ENCODE measurements around the gene CLCNKB.
"Not testable (repeated sequence)": the region's sequence is repeated elsewhere in the genome, so short reads cannot be mapped to it uniquely, and the experiment has no call there.

Gene CLCNKB

DNA sequence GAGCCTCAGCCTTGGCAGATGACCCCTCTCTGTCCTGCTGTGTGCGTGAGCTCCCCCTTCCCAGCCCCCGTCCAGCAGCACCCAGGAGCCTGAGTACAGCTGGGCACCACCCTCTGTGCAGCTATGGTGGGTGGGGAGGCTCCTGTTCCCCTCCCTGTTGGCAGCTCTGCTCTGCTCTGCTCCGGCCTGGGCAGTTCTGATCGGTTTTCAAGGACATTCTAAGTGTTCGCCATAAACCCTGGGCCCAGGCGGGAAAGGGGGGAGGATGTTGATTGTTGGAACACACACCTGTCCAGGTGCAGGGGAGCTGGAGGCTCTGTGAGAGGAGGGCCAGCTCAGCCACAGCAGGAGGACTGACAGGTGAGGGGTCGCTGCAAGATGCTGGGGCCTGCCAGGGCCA lies at the start of gene CLCNKB:
Gene CLCNKB (plus strand): TSS at position 262 of the 400 bp plus-strand sequence. CDS start 711 bp downstream, outside the sequence.
- DNase-seq = no peak

DNA sequence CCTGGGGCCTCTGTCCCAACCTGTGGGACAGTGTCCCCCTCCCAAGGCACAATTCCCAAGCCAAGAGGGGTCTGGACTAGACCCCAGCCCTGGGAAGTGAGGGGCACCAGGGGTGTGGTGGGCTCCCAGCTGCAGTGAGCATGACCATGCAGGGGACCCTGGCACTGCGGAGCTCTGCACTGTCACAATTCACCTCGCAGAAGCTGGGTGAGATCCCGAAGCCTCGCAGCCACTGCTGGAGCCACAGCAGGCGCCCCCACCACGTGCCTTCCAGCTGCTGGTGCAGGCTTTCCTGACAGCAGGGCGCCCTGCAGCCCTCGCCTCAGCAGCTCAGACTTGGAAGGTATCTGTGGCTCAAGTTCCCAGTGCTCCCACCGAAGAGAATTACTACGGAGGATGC lies 49.5 kb upstream of the CLCNKB start:
- peak; percentile 52 for DNase-seq

DNA sequence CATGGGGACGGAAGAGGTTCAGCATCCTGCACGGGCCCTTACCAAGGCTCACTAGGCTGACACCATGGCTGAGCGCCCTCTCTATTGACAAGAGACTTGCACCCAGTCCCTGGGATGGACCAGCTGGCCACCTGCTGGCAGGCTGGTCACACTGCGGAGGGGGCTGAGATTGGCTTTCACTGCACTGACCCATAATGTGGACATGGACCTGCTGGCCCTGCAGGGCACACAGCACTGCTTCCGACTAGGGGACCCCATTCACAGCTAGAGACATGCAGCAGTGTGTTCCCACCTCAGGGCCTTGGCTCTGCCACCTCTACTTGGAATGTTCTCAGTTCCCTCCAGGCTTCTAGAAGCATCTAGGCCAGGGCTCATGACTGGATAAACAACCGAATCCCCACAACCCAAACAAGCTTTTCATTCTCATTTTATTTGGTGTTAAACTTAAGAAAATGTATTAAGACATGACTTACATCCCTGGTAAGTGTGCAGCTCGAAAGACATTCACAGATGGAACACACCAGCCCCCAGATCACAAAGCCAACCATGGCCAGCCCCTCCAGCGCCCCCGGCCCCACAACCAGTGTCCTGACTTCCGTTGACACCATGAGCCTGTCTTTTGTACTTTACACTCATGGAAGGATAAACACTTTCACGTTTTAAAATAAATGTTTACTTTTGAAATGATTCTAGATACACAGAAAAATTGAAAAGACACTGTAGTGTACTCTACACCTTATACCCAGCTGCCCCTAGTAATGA lies 48.8 kb upstream of the CLCNKB start:
- peak; percentile 87 for DNase-seq

DNA sequence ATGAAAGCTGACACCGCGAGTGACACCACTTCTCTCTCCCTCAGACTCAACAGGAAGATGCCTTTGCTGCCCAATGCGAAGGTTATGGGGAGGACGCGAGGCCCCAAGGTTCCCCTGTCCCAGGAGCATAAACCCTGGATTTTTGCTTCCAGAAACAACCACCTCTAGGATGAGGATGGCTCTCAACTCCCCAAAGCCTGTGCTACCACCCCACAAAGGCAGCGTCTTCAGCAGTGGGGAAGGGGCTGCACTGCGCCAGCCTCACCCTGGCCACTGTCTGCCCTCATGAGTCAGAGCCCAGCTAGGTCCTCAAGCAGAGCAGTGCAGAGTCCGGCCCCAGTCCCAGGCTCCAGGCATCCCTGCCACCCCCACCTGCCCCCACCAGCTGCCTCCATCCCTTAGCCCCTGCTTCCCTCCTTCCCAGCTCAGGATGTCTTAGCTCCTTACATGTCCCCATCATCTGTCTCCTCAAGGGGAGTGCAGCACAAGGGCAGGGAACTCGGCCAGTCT lies 46.5 kb upstream of the CLCNKB start:
- no peak for DNase-seq

DNA sequence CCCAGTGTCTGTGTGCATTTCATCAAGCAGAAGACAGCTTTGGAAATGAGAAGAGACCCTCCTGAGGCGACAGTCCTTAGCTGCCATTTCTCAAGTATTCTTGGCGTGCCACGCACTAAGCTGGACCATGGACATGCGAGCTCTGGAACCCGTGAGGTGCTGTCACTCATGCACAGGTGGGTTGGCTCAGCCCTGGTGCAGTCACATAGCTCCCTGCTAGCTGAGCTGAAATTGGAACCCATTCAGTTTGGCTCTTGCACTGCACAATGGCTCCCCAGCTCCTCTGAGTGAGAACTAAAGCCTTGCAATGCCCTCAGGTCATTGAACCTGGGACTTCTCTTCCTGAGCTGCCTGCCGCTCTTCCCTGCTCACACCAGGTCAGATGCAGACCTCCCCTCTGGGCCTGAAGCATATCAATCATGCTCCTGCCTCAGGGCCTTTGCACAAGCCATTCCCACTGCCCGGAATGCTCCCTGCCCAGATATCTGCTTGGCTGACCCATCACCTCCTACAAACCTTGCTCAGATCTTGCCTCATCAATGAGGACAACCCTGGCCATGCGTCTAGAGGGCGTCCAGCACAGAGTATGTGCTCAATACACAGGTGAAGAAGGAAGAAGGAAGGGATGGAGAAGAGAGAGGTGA lies 45.8 kb upstream of the CLCNKB start:
- no peak for DNase-seq

DNA sequence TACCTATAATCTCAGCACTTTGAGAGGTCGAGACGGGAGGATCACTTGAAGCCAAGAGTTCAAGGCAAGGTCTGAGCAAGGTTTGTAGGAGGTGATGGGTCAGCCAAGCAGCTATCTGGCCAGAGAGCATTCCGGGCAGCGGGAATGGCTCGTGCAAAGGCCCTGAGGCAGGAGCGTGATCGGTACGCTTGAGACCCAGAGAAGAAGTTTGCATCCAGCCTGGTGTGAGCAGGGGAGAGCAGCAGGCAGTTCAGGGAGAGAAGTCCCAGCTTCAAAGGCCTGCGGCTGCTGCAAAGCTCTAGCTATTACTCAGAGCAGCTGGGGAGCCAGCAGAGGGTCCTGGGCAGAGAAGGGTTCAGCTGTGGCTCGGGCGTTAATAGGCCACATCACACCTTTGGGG lies 44.7 kb upstream of the CLCNKB start:
- DNase-seq = no peak

DNA sequence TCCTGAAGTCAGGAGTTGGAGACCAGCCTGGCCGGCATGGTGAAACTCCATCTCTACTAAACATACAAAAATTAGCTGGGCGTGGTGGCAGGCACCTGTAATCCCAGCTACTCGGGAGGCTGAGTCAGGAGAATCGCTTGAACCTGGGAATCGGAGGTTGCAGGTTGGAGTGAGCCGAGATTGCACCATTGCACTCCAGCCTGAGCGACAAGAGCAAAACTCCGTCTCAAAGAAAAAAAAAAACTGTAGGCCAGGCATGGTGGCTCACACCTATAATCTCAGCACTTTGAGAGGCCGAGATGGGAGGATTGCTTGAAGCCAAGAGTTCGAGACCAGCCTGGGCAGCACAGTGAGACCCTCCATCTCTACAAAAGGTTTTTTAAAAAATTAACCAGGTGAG lies 42.3 kb upstream of the CLCNKB start:
- DNase-seq = not testable (repeated sequence)

DNA sequence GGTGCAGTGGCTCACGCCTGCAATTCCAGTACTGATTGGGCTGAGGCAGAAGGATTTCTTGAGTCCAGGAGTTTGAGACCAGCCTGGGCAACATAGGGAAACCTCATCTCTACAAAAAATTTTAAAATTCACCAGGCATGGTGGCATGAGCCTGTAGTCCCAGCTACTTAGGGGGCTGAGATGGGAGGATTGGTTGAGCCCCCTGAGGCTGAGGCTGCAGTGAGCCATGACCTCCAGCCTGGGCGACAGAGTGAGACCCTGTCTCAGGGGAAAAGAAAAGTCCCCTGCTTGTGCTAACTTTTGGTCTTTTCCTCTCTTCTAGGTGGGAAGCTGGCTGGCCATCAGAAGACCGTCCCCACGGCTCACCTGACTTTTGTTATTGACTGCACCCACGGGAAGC lies 38.0 kb upstream of the CLCNKB start:
- DNase-seq = no peak

DNA sequence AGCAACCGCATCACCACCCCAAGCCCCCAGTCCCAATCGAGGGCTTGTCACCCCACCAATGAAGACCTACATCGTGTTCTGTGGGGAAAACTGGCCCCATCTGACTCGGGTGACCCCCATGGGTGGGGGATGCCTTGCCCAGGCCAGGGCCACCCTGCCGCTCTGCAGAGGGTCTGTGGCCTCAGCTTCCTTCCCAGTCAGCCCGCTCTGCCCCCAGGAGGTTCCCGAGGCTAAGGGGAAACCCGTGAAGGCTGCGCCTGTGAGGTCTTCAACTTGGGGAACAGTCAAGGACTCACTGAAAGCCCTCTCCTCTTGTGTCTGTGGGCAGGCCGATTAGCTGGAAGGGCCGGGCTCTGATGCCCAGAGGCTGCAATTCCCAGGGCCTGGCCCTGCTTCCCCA lies 37.6 kb upstream of the CLCNKB start:
- no peak for DNase-seq

DNA sequence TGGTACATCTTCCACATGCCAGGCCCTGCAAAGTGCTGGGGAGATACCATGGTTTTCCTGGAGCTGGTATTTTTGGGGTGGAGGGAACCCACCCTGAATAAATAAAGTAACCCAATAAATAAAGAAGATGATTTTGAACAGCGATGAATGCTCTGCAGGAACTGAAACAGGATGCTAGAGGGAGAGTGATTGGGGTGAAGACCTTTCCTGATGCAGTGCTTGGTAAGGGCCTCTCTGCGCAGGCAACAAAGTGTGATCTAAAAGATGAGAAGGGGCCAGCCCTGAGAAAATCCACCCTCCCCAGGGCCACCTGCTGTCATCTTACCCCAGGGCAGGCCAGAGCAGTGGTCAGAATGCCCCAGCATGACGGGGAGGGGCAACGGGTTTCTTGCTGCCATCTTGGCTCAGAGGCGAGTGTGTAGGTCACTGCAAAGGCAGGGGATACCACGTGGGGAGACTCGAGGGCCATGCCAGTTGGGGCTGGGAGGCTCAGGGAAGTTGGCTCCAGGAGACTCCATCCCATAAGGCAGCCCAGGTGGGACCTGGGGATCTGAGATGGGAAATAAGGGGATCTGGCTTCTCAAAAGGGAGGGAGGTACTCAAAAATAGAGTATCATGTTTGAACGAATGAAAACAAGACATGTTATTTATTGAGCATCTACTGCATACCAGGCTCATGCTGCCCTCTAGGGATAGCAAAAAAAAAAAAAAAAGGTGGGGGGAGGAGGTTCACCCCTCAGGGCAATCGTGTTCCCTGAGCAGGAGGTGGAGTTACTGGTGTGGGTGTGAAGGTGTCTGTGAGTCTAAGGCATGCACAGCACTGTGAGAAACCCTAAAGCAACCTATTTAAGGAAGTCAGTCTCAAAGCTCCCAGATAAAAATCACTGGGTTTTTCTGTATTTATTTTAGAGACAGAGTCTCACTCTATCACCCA lies 36.8 kb upstream of the CLCNKB start:
- no peak for DNase-seq

DNA sequence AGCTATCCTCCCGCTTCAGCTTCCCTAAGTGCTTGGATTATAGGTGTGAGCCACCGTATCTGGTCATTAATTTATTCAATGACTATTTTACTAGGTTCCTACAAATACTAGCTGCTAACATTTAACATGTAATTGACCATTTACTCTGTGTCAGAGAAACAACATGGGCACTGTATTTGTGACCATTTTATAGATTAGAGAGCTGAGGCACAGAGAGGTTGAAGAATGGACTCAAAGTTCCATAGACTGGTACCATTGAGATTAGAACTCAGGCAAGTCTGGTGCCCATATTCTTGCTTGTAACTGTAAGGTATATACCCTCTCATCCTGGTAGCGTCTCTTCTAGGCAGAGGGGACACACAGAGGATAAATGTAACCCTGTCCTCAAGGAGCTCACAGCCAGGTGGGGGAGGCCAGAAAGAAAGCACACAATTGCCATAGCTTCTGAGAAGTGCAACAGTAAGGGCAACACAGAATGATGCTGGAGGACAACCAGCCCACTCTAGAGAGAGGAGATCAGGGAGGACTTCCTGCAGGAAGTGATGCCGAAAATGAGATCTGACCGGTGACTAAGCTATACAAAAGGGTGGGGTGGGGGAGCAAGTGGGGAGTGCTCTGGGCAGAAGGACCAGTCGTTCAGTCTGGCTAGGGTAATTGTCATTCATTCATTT lies 35.8 kb upstream of the CLCNKB start:
- no peak for DNase-seq

DNA sequence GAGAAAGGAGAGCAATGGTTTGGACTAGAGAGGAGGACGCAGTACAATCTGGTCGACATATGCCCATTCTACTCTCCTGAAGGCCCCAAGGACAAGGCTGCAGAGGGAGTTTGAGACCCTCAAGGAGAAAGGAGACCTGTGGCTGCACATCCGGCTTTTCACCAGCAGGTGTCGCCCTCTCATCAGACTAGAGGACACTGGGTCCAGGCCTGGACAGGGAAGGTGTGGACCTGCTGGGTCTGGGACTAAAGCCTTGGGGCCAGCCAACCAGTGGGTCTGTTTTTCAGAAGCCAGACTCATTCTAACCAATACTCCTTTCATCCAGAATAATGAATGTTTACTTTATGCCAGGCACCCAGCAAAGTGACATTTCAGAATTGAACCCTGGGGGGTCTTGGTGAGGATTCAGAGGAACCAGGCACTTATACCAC lies 34.5 kb upstream of the CLCNKB start:
- DNase-seq = peak; percentile 95

DNA sequence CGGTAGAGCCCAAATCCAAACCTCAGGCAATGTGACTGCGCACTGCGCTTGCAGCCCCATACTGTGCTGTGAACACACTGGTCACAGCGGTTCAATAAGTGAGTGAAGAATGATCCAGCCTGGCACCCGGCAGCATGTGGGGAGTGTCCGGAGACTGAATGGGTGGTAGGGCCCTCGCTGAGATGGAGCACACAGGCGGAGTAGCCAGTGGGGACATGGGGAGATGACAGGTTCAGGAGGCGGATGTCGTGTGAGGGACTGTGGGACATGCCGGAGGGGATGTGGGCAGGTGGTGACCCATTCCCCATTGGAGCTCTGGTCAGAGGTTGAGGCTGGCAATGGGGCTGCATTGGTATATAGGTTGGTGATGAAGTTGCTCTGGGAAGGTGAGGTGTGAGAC lies 33.9 kb upstream of the CLCNKB start:
- no peak for DNase-seq

DNA sequence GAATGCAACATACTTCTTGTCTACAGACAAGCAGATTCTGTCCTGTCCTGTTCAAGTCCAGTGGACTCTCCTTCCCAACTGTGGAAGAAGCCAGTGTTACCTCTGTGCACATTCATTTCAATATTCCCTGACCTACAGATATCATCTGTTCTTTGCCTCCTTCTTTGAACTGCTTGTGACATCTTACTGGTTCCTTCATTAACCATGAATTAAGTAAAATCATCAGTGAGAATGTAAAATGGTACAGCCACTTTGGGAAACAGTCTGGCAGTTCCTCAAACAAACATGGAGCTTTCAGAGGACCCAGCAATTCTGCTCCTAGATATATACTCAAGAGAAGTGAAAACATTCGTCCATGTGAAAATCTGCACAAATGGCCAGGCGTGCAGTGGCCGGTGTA lies 32.7 kb upstream of the CLCNKB start:
- DNase-seq = no peak

DNA sequence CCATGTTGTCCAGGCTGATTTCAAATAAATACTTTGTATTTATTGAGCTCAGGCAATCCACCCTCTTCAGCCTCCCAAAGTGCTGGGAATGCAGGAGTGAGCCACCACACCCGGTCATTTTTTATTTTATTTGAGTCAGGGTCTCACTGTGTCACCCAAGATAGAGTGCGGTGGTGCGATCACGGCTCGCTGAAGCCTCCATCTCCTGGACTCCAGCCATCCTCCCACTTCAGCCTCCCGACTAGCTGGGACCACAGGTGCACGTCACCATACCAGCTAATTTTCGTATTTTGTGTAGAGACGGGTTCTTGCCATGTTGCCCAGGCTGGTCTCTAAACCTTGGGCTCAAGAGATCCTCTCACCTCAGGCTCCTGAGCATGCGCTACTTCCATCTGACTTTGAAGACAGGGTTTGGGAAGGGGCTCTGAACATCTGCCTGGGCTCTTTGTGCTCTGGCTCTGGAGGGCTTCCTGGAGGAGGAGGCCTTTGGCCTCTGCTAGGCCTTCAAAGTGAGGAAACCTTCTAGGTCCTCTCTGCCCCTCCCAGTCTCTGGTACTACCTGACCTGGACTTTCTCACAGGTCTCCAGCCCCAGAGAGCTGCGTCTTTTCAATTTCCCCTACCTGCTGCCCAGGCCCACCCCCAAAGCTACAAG lies 31.5 kb upstream of the CLCNKB start:
- DNase-seq = no peak

DNA sequence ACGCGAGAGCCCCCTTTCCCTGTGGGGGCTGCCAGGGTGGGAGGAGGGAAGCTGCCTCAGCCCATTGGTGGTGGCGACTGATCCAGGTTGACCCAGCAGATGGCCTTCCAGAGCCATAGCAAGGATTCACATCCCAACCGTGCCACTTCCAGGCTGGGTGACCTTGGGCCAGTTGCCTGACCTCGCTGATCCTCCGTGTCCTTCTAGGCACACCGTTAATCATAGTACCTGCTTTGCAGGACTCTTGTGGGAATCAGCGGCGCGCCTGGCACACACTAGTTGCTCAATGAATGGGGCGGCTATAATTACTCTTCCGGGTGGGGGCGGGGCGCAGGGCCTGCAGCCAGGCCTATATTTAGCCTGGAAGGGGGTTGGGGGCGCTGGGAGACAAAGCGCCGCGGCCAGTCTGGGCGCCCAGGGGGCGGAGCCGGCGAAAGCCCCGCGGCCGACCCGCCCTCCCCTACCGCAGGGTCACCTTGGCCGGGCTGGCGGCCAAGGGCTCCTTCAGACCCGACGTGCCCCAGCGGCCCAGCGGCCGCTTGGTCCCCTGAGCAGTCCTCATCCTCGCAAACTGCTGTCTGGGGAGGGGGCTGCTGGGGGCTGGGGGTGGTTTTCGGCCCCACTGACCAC lies 30.9 kb upstream of the CLCNKB start:
- peak; percentile 90 for DNase-seq

DNA sequence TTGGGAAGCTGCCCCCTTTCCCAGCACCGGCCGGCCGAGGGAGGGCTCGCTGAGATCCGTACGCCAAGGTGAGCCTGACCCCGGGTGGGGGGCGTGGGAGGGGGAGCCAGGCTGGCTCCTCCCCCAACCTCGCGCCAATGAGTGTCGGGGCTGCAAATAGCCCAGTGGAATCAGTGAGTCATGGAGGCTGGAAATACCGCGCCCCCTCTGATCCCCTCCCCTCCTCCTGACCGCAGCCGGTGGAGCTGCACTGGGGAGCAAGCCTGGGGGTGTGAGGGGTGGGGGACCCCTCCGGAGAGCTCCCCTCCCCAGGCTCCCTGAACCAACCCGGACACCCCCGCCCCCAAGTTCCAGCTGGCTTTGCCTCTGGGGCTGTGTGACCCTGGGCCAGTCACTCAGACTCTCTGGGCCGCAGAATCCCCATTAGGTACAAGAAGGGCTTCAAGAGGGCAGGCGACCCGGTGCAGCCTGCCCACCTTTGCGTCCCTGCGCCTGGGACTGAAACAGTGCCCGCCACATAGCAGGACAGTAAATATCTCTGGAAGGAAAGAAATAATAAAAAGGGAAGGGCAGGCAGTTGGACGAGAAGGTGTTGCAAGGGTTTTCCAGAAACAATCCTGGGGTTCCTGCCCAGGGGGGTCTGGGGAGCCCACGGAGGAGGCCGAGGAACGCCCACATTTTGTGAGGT lies 30.2 kb upstream of the CLCNKB start:
- DNase-seq = peak; percentile 93

DNA sequence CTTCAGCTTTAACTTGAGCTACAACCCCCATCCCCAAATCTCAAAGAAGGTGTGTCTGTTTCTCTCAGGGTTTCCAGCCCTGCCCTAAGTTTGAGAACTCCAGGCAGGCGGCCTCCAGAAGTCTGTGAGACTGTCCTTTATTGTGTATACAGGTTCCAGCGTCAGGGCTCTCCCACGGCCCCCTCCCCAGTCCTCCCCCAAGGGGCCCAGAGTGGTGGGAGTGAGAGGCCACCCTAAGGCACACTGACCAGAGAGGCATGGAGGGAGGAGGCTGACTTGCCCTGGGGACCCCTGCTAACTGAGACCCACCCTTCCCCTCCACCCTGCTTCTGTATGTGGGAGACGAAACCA lies 29.7 kb upstream of the CLCNKB start:
- no peak for DNase-seq

DNA sequence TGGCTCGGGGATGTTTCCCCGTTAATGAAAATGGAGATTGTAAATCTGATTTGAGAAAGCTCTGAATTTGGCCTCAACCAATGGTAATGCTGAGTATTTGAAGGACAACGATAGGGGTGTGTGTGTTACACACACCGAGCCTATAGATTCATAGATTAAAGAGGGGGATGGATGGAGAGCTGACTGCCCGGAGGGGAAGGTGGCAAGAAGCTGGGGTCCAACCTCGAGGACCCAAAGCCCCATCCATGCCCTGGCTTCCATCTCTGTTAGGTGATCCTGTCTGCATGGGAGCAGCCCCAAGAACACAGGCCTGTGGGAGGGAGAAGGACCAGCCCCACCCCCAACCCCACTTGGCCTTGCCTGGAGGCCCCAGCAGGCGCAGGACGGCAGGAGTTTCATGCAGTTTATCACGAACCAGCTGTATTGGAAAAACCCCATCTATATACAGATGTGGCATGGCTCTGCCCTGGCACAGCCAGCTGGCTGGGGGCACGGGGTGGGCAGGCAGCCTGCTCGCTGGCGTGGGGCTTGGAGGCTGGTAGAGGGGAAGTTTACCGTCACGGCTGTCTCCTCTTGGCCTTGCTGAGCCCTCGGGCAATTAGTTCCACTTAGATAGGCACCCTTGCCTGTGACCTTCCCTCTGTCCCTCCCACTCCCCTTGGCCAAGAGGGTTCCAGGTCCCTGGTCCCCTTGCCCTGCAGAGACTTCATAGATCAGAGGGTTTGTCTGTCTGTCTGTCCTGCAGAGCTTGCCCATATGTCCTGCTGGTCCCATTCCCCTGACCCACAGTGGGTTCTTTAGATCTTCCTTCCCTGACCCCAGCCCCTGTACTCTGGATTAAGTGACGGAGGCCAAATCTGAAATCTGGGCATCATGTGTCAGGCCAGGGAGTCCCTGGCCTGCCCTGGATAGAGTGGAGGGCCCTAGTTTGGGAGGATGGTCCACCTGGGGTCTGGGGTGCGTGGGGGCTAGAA lies 28.8 kb upstream of the CLCNKB start:
- no peak for DNase-seq

DNA sequence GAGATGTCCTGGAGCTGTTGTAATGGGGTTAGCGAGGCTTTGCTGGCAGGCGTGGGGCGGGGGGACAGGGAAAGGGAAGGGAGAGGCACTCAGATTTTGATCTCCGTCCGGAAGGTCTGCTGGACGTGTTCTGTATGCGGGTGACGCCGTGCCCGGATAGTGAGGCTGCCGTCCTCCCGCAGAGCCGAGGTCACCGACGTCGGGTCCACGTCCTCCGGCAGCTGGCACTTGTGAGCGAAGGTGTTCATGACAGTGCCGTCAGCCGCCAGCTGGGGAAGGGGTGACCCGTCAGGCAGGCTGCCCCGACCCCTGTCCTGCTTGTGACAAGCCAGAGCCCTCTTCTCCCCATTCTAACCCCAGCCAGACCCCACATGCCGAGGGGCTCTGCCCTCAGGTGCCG lies 28.1 kb upstream of the CLCNKB start:
- DNase-seq = no peak
